NCI-H1694 treated with DMSO at 0.1 percent for 48 hours (cell line): ENCODE results near the gene MYMX.
"Not testable (repeated sequence)": the region's sequence is repeated elsewhere in the genome, so short reads cannot be mapped to it uniquely, and the experiment has no call there.

ENCODE experiments used
- DNase-seq: peaks from one replicate; lab custom pipeline; 2025; lab: John Stamatoyannopoulos, UW

MYMX gene

GRCh38 chr6:44216677-44217331 is at the start of gene MYMX:
Gene MYMX (plus strand): TSS chr6:44216926. CDS start chr6:44217472, 546 bp downstream.
- peak; percentile 14 for DNase-seq

- no peak for DNase-seq
Measured at GRCh38 chr6:44167567-44167966, 49.2 kb upstream of the MYMX start.

GRCh38 chr6:44169154-44169553 is 47.6 kb upstream of the MYMX start:
- DNase-seq: no peak

- no peak for DNase-seq
Measured at GRCh38 chr6:44169886-44170570, 46.7 kb upstream of the MYMX start.

GRCh38 chr6:44171899-44172546 is 44.7 kb upstream of the MYMX start:
- no peak for DNase-seq

DNA sequence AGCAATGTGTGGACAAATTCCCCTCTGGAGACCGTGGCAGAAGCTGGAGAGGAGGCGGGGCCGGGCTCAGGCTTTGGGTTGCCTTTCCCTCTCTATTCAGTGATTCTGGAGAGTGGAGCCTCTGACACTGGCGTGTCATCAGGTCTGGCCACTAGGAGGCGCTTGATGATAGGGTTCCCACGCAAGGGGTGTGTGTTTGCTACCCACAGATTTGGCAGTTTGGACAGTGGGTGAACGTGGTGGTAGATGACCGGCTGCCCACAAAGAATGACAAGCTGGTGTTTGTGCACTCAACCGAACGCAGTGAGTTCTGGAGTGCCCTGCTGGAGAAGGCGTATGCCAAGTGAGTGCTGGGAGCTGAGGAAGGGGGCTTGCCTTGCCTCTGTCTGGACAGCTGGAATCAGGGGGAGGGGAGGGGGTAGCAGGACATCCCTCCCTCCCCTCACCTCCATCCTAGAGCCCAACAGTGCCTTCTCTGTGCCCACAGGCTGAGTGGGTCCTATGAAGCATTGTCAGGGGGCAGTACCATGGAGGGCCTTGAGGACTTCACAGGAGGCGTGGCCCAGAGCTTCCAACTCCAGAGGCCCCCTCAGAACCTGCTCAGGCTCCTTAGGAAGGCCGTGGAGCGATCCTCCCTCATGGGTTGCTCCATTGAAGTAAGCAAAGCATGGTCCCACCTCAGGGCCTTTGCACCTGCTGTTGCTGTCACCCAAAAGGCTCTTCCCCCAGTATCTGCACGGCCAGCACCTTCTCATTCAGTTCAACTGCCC is 43.8 kb upstream of the MYMX start:
- peak; percentile 42 for DNase-seq

DNA sequence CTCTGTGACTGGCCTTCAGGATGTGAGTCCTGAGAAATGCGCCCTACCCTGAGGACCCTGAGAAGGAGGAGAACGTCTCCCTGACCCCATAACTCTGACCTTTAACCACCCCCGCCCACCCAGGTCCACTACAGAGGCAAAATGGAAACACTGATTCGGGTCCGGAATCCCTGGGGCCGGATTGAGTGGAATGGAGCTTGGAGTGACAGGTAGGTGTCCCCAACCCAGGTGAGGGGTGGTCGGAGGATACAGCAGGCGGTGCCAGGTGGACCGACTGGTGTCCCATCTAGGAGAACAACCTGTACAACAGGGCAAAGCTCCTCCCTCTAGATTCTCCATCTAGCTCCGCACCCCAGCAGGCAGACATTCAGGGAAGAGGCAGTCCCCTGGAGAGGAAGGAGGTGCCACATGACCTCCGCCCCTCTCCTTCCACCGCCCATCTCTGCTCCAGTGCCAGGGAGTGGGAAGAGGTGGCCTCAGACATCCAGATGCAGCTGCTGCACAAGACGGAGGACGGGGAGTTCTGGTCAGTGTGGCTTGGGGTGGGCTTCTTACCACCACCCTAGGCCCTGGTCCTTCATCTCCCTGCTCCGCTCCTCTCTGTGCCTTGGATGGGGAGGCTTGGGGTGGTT is 40.5 kb upstream of the MYMX start:
- no peak for DNase-seq

- no peak for DNase-seq
Measured at GRCh38 chr6:44176762-44177509, 39.8 kb upstream of the MYMX start.

- DNase-seq: no peak
Measured at GRCh38 chr6:44177691-44178423, 38.9 kb upstream of the MYMX start.

DNA sequence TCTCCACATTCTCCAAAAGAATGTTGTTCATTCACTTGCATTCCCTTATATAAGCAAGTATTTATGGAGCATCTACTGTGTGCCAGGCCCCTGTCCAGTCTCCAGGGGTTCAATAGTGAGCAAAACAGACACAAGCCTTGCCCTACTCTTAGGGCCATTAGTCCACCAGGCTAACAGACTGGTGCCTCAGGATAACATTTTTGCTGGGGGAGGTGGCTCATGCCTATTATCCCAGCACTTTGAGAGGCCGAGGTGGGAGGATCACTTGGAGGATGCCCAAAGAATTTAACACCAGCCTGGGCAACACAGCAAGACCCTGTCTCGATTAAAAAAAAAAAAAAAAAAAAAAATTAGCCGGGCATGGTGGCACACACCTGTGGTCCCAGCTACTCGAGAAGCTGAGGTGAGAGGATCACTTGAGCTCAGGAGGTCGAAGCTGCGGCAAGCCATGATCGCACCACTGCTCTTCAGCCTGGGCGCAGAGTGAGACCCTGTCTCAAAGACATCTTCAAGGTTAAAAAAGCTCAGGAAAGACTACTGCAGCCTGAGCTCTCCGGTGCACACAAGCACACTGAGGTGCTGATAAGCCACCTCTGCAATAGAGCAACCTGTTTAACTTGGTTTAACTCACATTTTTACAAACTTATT is 38.2 kb upstream of the MYMX start:
- DNase-seq: no peak

DNA sequence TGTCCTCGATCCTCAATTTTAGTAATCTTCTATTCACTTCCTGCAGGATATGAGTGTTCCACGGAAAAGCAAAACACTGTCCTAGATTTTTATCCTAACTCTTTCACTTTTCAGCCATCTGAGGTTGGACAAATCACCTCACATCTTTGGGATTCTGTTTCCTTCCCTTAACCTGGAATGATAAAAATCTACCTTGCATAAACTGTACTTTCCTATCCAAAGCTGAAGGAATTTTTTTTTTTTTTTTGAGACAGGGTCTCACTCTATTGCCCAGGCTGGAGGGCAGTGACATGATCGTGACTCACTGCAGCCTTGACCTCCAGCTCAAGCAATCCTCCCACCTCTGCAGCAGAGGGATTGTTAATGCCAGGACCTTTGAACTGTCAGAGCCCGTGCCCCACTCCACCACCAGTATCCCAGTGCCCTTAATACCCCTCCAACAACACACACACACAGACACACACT is 37.6 kb upstream of the MYMX start:
- no peak for DNase-seq

DNA sequence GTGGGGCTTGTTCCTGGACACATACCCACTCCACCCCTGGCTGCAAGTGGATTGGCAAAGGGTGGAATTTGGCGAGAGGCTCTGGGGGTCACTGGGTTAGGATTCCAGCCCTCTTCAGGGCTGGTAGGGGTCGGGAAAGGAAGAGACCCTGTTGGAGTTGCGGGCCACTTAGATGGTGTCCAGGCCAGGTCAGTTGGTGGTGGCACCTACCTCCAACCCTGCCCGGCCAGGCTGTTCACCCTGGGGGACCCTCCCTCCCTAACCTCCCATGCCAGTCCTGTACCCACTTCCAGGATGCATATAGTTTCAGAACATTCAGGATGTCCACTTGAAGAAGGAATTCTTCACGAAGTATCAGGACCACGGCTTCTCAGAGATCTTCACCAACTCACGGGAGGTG is 37.1 kb upstream of the MYMX start:
- no peak for DNase-seq

DNA sequence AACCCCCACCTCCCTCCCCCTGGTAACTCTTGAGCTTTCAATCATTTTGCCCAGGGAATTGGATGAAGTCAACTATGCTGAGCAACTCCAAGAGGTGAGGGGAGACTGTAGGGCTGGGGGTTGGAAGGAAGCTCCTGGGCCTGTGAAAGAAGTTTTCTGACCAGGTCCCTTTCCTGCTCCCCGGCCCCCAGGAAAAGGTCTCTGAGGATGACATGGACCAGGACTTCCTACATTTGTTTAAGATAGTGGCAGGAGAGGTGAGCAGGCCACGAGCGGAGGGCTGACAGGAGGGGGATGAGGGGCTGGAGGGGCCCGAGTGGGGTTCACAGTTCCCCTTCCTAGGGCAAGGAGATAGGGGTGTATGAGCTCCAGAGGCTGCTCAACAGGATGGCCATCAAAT is 36.3 kb upstream of the MYMX start:
- DNase-seq: no peak

GRCh38 chr6:44180886-44181285 is 35.8 kb upstream of the MYMX start:
- no peak for DNase-seq

DNA sequence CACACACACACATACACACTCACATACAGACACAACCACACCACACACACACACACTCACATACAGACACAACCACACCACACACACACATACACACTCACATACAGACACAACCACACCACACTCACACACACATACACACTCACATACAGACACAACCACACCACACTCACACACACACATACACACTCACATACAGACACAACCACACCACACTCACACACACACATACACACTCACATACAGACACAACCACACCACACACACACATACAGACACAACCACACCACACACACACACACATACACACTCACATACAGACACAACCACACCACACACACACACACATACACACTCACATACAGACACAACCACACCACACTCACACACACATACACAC is 34.9 kb upstream of the MYMX start:
- DNase-seq: not testable (repeated sequence)

- DNase-seq: no peak
Measured at GRCh38 chr6:44182911-44183390, 33.8 kb upstream of the MYMX start.

DNA sequence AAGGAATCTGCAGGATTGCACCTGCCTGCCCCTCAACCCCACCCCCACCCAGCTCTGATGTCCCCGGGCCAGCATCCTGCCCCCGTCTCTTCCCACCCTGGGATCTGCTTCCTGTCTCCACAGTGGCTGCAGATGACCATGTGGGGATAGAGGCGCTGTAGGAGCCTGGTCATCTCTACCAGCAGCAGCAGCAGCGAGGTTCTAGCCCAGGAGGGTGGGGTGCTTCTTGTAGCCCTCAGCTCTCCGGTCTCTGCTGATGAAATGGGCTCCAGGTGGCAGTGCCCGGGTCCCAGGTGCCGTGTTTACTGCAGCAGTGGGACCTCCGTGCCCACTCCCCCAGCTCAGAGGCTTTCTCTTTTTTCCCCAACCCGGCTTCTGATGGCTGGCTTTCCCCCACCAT is 32.9 kb upstream of the MYMX start:
- no peak for DNase-seq

- not testable (repeated sequence) for DNase-seq
Measured at GRCh38 chr6:44185356-44185755, 31.4 kb upstream of the MYMX start.

DNA sequence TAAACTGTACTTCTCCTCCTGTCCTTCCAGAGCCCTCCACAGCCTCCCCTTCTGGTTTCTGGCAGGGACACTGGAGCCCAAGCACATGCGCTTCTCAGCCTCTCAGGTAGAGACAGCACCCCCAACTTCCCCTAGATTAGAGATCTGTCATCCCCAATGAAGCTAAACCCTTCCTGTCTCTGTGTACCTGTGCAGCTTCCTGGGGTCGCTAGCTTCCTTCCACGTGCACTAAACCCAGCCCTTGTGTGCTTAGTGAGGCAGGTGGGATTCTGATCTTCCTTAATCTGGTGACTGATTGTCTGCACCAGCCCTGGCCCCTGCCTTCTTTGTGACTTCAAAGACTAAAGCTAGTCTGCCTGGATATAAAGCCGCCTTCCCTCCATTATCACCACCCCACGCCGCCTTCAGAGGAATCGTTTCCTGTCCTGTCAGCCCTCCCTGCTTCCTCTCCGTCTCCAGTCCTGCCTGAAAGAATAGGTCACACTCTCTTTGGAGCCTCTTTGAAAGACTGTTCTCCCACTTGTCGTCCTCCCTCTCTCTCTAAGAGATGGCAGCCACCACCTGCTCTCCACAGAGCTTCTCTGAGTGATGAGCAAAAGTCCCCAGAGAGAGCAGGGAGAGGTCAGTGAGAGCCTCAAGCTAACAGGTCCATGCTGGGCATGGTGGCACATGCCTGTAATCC is 30.6 kb upstream of the MYMX start:
- no peak for DNase-seq
